HCT116 (cell line): Measurements from ENCODE around the gene MVK. TPM values are rescaled to one million over a fixed set of nuclear protein-coding genes. Genes with fewer than 3 reads are reported as not detected.

Experiments used
- ATAC-seq: fragments of 200-7000 bp; cut with Tn5 transposase; 2 replicates; pipeline ENCODE4 v1.9.1; 2020; ENCODE audit warnings: mild to moderate bottlenecking, moderate library complexity
- BruUV-seq: library from RNA; stranded (reverse); fragments of 400-500 nt; replicated peaks from 2 replicates; lab custom pipeline; 2021; lab: Mats Ljungman, UMichigan
- CTCF ChIA-PET: fragments of 300-600 bp; sonication (Branson Sonifier 250); formaldehyde crosslinking; loops from one replicate; lab custom pipeline; 2021; ENCODE audit warnings: antibody characterized with exemption; lab: Charles Lee
- POLR2A ChIA-PET: fragments of 300-600, 350-600 bp; sonication (Branson Sonifier 250); formaldehyde crosslinking; loops from one replicate; lab custom pipeline; 2021; ENCODE audit warnings: antibody characterized with exemption; lab: Charles Lee
- RAD21 ChIA-PET, 2 experiments: fragments of 300-600 bp; sonication (Branson Sonifier 250); formaldehyde crosslinking; loops; one replicate each; lab custom pipeline; 2023; ENCODE audit warnings: low total read pairs in 2 of 2; ENCODE audit not compliant: uncharacterized antibody in 2 of 2, unreplicated experiment in 2 of 2, low non-redundant PET in 1 of 2; lab: Charles Lee
- DNase-seq: peaks from one replicate; pipeline ENCODE4 v3.0.0-alpha.2; 2010; ENCODE audit warnings: low read depth, low spot score
- H2AFZ ChIP-seq: fragments of 200-600 bp; shearing (Covaris generic), sonication (generic); 2 replicates; pipeline ENCODE4 v1.6.1; 2017; ENCODE audit warnings: low read depth, mixed run types, mixed read lengths, antibody characterized with exemption, low read length; ENCODE audit not compliant: poor library complexity, severe bottlenecking
- H3K27ac ChIP-seq: 2 replicates; pipeline ENCODE4 v1.5.1; 2012; ENCODE audit warnings: low read depth, low read length
- H3K27me3 ChIP-seq: fragments of 200-600 bp; sonication (generic); 2 replicates; pipeline ENCODE4 v1.6.1; 2016; ENCODE audit warnings: mixed run types, low read length, mixed read lengths; ENCODE audit not compliant: insufficient read depth
- H3K36me3 ChIP-seq, 2 experiments: fragments of 200-500 bp in 1 of 2; fragments of 200-600 bp in 1 of 2; sonication (Bioruptor generic) in 1 of 2; sonication (generic) in 1 of 2; 2 replicates each; pipeline versions ENCODE4 v1.5.1 to v1.6.1; 2014 to 2016; ENCODE audit warnings: low read length in 2 of 2, inconsistent platforms in 1 of 2, mixed read lengths in 1 of 2, mixed run types in 1 of 2; ENCODE audit not compliant: insufficient read depth in 2 of 2, control insufficient read depth in 1 of 2
- H3K4me1 ChIP-seq, 2 experiments: fragments of 200-600 bp in 1 of 2; sonication (generic) in 1 of 2; 2 replicates each; pipeline versions ENCODE4 v1.5.1 to v1.6.1; 2012 to 2017; ENCODE audit warnings: low read length in 2 of 2, inconsistent platforms in 1 of 2, mild to moderate bottlenecking in 1 of 2, mixed read lengths in 1 of 2, mixed run types in 1 of 2, moderate library complexity in 1 of 2; ENCODE audit not compliant: insufficient read depth in 2 of 2, control insufficient read depth in 1 of 2
- H3K4me2 ChIP-seq: fragments of 200-600 bp; sonication (generic); 2 replicates; pipeline ENCODE4 v1.6.1; 2017; ENCODE audit warnings: mixed run types, low read length, mixed read lengths
- H3K4me3 ChIP-seq, 2 experiments: fragments of 200-600 bp in 1 of 2; sonication (generic) in 1 of 2; replicated peaks in 1 of 2; 2 replicates each; pipeline ENCODE4 v1.5.1; 2011 to 2016; ENCODE audit warnings: low read length in 2 of 2, control low read depth in 1 of 2, low read depth in 1 of 2, mild to moderate bottlenecking in 1 of 2, mixed read lengths in 1 of 2, mixed run types in 1 of 2
- H3K79me2 ChIP-seq: fragments of 200-600 bp; sonication (generic); 2 replicates; pipeline ENCODE4 v1.6.1; 2017; ENCODE audit warnings: mild to moderate bottlenecking, mixed run types, low read length, moderate library complexity, mixed read lengths; ENCODE audit not compliant: insufficient read depth
- H3K9ac ChIP-seq: fragments of 200-600 bp; sonication (generic); 2 replicates; pipeline ENCODE4 v1.6.1; 2016; ENCODE audit warnings: low read length, mixed read lengths
- H3K9me2 ChIP-seq: fragments of 200-600 bp; sonication (generic), shearing (Covaris generic); 2 replicates; pipeline ENCODE4 v1.6.1; 2017; ENCODE audit warnings: mixed run types, mild to moderate bottlenecking, moderate library complexity; ENCODE audit not compliant: insufficient read depth
- H3K9me3 ChIP-seq, 2 experiments: fragments of 200-500 bp in 1 of 2; fragments of 200-600 bp in 1 of 2; sonication (Bioruptor generic) in 1 of 2; sonication (generic) in 1 of 2; 2 replicates each; pipeline ENCODE4 v1.6.1; 2014 to 2017; ENCODE audit warnings: low read length in 2 of 2, mixed read lengths in 2 of 2, inconsistent platforms in 1 of 2, low read depth in 1 of 2, mild to moderate bottlenecking in 1 of 2, mixed run types in 1 of 2, moderate library complexity in 1 of 2; ENCODE audit not compliant: control insufficient read depth in 1 of 2, insufficient read depth in 1 of 2
- H4K20me1 ChIP-seq: fragments of 200-600 bp; sonication (generic), shearing (Covaris generic); 2 replicates; pipeline ENCODE4 v1.6.1; 2017; ENCODE audit warnings: mixed run types, mild to moderate bottlenecking, moderate library complexity; ENCODE audit not compliant: insufficient read depth
- CBX3 ChIP-seq: IDR thresholded peaks from 2 replicates; pipeline ENCODE4 v1.6.1; 2012; ENCODE audit warnings: low read depth
- CEBPB ChIP-seq: IDR thresholded peaks from 2 replicates; pipeline ENCODE4 v1.6.1; 2012; ENCODE audit warnings: low read depth
- EGR1 ChIP-seq: IDR thresholded peaks from 2 replicates; pipeline ENCODE4 v1.6.1; 2012; ENCODE audit warnings: low read depth
- EZH2 ChIP-seq: fragments of 200-600 bp; sonication (generic); IDR thresholded peaks from 2 replicates; pipeline ENCODE4 v1.6.1; 2017; ENCODE audit warnings: antibody characterized with exemption, mixed run types
- JUND ChIP-seq: IDR thresholded peaks from 2 replicates; pipeline ENCODE4 v1.6.1; 2012
- POLR2A ChIP-seq: IDR thresholded peaks from 2 replicates; pipeline ENCODE4 v1.7.0; 2011; ENCODE audit warnings: borderline replicate concordance; ENCODE audit not compliant: insufficient read depth, insufficient read length; ENCODE audit errors: extremely low read depth
- POLR2AphosphoS5 ChIP-seq: IDR thresholded peaks from 2 replicates; pipeline ENCODE4 v1.6.1; 2011; ENCODE audit warnings: mild to moderate bottlenecking, low read depth, low read length, moderate library complexity
- SP1 ChIP-seq: IDR thresholded peaks from 2 replicates; pipeline ENCODE4 v1.6.1; 2012; ENCODE audit warnings: low read depth
- SRF ChIP-seq: IDR thresholded peaks from 2 replicates; pipeline ENCODE4 v1.6.1; 2012; ENCODE audit warnings: low read depth
- TCF7L2 ChIP-seq: IDR thresholded peaks from 2 replicates; pipeline ENCODE4 v1.7.0; 2011; ENCODE audit warnings: borderline replicate concordance, inconsistent platforms; ENCODE audit not compliant: insufficient read depth, insufficient read length; ENCODE audit errors: extremely low read depth
- YY1 ChIP-seq: IDR thresholded peaks from 2 replicates; pipeline ENCODE4 v1.6.1; 2011; ENCODE audit warnings: low read length, low read depth, moderate library complexity, mild to moderate bottlenecking; ENCODE audit not compliant: insufficient replicate concordance; ENCODE audit errors: extremely low read depth
- ZBTB33 ChIP-seq: IDR thresholded peaks from 2 replicates; pipeline ENCODE4 v1.6.1; 2011; ENCODE audit warnings: mild to moderate bottlenecking, low read length, moderate library complexity; ENCODE audit not compliant: insufficient replicate concordance; ENCODE audit errors: extremely low read depth
- ZFX ChIP-seq: fragments of 450-650 bp; IDR thresholded peaks from 2 replicates; pipeline ENCODE4 v1.6.1; 2017
- ZNF274 ChIP-seq: fragments of 200-500 bp; sonication (Bioruptor generic); IDR thresholded peaks from 2 replicates; pipeline ENCODE4 v1.6.1; 2014; ENCODE audit warnings: mild to moderate bottlenecking, low read depth, low read length, inconsistent platforms
- intact Hi-C: fragments of 100-400 bp; cut with micrococcal nuclease; formaldehyde crosslinking; loops from 2 replicates; pipeline ENCODE4 v1.10.0; 2022
- total RNA-seq: library from RNA; stranded (reverse); gene quantifications from one replicate; pipeline ENCODE4 v1.2.1, GENCODE V29; 2021; ENCODE audit not compliant: unreplicated experiment
- TF ChIP-seq, protein P1 (sequence below): IDR thresholded peaks from 2 replicates; pipeline ENCODE4 v1.6.1; 2012; ENCODE audit warnings: low read depth
- TF ChIP-seq, protein P2 (sequence below): IDR thresholded peaks from 2 replicates; pipeline ENCODE4 v1.6.1; 2012

Gene MVK
- total RNA-seq, 1 experiment from 2014 or later, result 17.3 TPM

GRCh38 chr12:109608270-109608669 is 34.7 kb downstream of the MVK start:
- ChIA-PET POLR2A (no interaction called here), CTCF (interaction anchor here (1.0 kb wide), 1 partner anchor 10 kb away, joined by 3 read pairs; no protein-coding TSS in a partner anchor), RAD21 (no interaction called here)
- Histone ChIP-seq H3K9me2 (no peaks in the 10 kb centered on the region), H3K9me3 (no peaks in the 10 kb centered on the region), H2AFZ (no peak overlapping the region), H4K20me1 (no peaks in the 10 kb centered on the region), H3K4me3 (no peak overlapping the region), H3K79me2 (no peaks in the 10 kb centered on the region), H3K36me3 (no peaks in the 10 kb centered on the region), H3K9ac (no peak overlapping the region), H3K27me3 (peaks cover 4% of the 10 kb centered on the region; the same call in 1 of the 2 replicates), H3K4me2 (no peak overlapping the region), H3K27ac (no peak overlapping the region), H3K4me1 (no peaks in the 10 kb centered on the region)
- BruUV-seq, result no TSS peak
- intact Hi-C loops, result no loop called here
- TF ChIP-seq CEBPB (no peak), SP1 (no peak), CBX3 (no peak), YY1 (no peak), POLR2AphosphoS5 (no peak), JUND (no peak), POLR2A (no peak), EZH2 (no peak), EGR1 (no peak), SRF (no peak), TCF7L2 (no peak), ZFX (no peak), ZBTB33 (no peak), ZNF274 (no peak)
- TF ChIP-seq, protein P1, sequence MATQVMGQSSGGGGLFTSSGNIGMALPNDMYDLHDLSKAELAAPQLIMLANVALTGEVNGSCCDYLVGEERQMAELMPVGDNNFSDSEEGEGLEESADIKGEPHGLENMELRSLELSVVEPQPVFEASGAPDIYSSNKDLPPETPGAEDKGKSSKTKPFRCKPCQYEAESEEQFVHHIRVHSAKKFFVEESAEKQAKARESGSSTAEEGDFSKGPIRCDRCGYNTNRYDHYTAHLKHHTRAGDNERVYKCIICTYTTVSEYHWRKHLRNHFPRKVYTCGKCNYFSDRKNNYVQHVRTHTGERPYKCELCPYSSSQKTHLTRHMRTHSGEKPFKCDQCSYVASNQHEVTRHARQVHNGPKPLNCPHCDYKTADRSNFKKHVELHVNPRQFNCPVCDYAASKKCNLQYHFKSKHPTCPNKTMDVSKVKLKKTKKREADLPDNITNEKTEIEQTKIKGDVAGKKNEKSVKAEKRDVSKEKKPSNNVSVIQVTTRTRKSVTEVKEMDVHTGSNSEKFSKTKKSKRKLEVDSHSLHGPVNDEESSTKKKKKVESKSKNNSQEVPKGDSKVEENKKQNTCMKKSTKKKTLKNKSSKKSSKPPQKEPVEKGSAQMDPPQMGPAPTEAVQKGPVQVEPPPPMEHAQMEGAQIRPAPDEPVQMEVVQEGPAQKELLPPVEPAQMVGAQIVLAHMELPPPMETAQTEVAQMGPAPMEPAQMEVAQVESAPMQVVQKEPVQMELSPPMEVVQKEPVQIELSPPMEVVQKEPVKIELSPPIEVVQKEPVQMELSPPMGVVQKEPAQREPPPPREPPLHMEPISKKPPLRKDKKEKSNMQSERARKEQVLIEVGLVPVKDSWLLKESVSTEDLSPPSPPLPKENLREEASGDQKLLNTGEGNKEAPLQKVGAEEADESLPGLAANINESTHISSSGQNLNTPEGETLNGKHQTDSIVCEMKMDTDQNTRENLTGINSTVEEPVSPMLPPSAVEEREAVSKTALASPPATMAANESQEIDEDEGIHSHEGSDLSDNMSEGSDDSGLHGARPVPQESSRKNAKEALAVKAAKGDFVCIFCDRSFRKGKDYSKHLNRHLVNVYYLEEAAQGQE, result no peak
- TF ChIP-seq, protein P2, sequence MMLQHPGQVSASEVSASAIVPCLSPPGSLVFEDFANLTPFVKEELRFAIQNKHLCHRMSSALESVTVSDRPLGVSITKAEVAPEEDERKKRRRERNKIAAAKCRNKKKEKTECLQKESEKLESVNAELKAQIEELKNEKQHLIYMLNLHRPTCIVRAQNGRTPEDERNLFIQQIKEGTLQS, result no peak
- DNase-seq (no peak), ATAC-seq (no peak)
